GM19455 (cell line): ENCODE measurements around the gene ZNF652.
"Not testable (repeated sequence)": the region's sequence is repeated elsewhere in the genome, so short reads cannot be mapped to it uniquely, and the experiment has no call there.

Experiments
- ATAC-seq: cut with Tn5 transposase; IDR thresholded peaks from one replicate; pipeline ENCODE4 v1.9.1; 2021; ENCODE audit not compliant: unreplicated experiment

Gene ZNF652

DNA sequence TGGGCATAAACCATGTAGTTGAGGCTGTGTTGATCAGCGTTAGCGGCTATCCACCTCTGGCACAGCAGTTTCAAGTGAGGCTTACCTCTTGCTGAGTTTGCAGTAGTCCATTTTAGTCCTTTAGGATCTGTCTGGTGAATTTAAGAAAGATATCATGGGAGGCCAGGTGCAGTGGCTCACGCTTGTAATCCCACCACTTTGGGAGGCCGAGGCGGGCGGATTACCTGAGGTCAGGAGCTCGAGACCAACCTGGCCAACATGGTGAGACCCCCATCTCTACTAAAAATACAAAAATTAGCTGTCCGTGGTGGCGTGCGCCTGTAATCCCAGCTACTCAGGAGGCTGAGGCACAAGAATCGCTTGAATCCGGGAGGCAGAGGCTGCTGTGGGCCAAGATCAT lies 86.1 kb downstream of the ZNF652 start:
- ATAC-seq = not testable (repeated sequence)

DNA sequence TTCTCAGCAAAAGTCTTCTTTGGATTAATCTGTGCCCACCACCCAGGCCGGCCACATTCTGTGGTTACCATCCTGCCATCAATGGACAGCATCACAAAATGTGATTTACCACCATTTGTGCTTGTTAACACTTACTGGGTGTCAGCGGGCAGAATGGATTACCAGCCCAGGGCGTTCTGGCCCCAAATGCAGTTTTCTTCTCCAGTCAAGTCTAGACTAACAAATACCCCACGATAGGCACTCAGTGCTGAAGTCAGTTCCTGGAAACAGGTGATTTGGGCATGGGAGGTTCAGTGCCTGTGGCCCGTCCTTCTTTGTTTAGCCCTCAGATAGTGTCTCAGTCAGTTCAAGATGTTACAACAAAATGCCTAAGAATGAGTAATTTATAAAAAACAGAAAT lies 92.7 kb downstream of the ZNF652 start:
- no peak for ATAC-seq

DNA sequence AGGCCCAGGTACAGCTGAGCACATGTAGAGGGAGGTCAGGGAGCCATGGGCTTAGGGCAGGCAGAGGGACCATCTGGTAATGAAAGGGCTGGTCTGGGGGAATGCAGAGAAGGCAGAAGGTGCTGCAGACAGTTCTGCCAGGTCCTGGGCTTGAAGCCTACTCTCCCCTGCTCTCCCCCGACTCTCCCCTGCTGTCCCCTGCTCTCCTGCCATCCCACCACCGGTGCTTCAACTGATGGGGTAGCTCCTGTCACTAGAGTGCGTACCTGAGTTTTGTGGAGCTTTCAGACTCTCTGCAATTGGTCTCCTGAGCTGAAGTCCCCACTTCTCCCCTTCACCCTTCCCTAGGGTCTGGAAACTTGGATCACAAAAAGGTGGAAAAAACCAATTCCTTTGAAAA lies 94.1 kb downstream of the ZNF652 start:
- ATAC-seq = no peak

DNA sequence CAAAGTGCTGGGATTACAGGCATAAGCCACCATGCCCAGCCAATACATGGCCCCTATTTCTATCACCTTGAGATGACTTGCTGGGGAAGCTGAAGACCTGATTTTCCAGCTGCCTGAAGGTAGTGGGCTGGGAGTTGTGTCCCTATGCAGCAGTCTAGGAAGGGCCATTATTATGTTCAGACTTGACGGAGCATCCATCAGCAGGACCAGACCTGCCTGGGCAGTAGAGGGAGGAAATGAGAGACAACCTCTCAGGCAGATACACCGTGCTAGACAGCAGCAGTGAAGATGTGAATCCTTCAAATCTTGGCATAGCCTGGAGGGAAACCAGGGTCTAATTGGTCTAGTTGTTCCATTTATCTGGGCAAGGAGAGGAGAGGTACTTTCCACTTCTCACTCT lies 95.8 kb downstream of the ZNF652 start:
- ATAC-seq = no peak

DNA sequence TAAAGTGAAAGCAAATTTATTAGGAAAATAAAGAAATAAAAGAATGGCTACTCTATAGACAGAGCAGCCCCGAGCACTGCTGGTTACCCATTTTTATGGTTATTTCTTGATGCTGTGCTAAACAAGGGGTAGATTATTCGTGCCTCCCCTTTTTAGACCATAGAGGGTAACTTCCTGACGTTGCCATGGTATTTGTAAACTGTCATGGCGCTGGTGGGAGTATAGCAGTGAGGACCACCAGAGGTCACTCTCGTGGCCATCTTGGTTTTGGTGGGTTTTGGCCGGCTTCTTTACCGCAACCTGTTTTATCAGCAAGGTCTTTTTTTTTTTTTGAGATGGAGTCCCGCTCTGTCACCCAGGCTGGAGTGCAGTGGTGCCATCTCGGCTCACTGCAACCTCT lies 100.5 kb downstream of the ZNF652 start:
- not testable (repeated sequence) for ATAC-seq

DNA sequence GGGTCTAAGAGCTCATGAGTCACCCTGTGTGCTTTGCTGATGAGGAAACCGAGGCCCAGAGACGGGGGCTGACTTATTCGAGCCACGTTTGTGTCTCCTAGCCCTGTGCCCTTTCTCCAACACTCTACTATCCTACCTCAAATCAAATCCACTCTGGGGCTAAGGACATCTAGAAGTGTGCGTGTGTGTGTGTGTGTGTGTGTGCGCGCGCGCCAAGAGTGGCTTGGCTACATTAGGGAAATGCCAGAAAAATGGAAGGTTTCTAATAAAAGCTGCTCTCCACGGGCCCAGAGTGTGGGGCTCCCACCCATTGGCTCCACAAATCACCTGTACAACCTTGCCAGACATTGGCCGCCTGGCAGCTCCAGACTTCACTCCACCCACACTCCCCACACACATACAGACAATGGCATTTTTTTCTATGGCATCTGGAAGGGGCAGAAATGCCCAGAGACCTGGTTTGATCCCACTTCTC lies 101.2 kb downstream of the ZNF652 start:
- ATAC-seq = no peak

DNA sequence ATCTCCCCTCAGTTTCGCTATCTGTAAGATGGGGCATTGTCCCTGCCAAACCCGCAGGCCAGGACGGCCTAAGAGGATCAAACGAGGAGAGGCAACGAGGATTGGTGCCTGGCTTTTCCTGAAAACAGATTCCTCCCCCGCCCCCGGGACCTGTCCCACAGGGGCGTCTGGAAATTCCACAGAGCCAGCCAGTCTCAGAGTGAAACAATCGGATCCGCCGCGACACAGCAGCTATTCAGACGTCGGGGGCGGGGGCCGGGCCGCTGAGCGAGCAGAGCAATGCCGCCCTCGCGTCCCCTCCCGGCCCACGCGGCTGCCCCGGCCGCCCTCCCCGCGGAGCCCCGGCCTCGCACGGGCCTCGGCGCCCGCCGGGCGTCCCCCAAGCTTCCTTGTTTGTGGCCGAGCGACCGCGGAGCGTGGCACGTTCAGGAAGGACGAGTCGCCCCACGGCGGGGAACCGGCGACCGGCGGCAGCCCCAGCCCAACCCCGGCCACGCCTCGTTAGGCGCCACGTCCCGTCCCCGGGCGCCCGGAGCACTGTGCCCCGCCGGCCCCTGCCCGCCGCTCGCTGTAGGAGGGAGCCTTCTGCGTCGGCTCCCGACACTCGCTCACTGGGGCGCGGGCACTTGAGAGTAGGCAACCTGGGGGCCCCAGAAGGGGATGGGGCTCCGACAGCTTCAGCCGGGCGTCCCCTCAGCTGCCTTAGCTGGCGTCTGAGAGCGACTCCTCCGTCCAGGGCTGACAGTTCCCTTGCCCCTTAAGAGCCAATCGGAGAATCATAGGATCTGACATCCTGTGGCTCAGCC lies 101.8 kb downstream of the ZNF652 start:
- ATAC-seq = no peak

DNA sequence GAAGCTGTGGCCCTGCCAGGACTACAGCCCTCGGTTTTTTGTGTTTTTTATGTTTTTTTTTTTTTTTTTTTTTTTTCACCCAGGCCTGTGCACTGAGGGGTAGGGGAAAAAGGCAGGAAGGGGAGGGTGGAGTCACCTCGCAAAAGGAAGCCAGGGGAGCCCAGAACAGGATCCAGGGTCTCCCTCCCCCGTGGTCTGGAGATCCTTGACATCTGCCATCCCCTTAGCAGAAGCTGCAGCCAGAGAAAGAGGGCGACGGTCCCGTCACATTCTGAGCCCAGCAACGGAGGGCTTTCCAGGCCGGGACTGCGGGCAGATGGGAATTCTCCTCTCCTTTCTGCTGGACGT lies 102.4 kb downstream of the ZNF652 start:
- ATAC-seq = no peak

DNA sequence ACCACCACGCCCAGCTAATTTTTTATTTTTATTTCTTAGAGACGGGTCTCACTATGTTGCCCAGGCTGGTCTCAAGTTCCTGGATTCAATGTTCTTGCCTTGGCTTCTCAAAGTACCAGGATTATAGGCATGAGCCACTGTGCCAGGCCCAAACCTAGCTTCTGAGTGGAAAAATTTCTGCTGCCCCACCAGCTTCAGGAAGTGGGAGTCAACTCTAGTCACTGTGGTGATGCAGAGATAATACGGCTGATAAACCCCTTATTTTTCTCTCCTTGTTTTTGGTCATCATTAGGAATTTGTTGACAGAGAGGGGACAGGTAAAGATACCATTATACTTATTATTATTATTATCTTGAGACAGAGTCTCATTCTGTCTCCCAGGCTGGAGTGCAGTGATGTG lies 103.7 kb downstream of the ZNF652 start:
- ATAC-seq = no peak

DNA sequence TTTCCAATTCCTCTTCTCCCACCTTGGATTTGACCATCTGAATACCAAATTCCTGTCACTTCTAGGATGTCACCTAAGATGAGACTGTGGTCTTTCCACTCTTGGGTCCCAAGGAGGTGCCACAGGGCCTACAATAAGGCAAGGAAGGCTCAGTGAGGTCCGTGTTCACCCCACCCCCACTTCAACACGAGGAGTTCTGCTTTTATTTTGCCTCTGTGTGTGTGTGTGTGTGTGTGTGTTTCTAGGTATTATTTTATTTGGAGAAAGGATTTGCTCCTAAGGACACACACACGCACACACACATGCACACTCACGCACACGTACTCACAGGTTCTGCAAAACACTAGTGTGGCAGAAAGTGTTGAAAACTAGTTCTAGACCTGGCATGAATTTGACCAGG lies 106.9 kb downstream of the ZNF652 start:
- no peak for ATAC-seq

DNA sequence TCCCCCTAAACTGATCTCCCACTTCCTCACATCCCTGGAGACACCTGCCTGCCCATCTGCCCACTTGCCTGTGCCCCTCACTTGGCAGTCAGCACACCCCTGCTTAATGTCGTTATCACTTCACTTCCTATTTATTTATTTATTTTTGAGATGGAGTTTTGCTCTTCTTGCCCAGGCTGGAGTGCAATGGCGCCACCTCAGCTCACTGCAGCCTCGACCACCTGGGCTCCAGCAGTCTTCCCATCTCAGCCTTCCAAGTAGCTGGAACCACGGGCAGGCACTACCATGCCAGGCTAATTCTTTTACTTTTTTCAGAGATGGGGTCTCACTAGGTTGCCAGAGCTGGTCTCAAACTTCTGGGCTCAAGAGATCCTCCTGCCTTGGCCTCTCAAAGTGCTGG lies 108.0 kb downstream of the ZNF652 start:
- ATAC-seq = no peak

DNA sequence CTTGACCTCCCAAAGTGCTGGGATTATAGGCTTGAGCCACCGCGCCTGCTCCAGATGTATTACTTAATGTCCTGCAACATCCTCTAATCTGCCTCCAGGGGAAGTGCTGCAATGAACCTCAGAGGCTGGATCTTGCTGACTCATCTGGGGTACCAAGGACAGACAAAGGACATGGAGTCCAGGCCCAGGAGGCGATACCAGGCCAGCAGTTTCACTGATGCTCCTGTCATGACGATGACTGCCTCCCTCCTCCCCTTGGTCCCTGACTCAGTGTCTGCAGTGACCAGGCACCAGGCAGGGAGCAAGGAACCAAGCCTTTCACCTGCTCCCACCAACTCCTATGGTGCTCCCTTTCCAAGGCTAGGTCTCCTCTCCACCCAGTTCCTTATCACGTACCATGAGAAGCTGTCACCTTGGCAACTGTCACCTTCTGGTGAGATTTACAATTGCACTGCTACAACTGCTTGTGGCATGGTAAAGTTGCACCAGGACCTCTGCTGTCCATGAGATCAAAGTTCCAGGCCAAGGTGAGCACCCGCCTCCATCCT lies 109.8 kb downstream of the ZNF652 start:
- ATAC-seq = no peak

DNA sequence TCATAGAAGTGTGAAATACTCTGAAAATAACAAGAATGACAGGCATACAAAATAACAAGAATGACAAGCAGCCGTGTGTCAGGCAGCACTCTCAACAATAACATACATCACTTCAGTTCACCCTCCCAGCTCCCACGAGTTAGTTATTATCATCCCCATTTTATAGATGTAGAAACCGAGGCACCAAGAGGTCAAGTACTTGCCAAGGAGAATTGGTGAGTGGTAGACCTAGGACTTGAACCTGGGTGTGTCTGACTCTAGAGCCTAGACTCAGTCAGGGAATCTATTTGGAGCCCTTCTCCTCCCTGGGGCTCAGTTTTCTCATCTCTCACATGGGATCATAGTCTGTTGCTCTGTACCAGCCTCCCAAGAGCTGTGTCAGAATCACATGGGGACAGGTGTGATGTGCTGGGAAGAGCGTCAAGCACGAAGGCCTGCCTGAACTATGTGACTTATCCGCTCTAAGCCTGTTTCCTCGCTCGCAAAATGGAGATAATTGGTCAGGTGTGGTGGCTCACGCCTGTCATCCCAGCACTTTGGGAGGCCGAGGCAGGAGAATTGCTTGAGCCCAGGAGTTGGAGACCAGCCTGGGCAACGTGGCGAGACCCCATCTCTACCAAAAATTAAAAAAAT lies 112.0 kb downstream of the ZNF652 start:
- ATAC-seq = no peak

DNA sequence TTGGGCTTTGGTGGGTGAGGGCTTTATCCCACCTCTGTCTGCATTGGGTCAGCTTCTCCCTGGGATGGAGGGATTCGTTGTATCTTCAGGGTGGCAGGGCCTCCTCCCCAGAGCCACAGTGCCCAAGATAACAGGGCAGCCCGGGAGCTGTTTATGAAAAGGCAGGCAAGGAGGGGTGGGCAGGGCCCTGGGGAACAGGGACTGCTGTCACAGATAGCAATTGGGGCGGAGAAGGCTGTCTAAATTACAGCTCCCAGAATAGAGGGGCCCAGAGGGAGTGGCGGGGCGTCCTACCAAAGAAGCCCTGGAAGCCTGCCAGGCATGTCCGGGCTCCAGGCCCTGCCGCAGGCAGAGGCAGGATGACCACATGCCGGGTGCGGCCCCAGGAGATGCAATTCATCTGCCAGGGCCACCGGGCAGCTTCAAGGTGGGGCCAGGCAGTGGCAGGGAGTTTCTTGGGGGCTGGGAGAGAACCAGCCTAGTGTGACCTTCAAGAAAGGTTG lies 112.7 kb downstream of the ZNF652 start:
- ATAC-seq = no peak

DNA sequence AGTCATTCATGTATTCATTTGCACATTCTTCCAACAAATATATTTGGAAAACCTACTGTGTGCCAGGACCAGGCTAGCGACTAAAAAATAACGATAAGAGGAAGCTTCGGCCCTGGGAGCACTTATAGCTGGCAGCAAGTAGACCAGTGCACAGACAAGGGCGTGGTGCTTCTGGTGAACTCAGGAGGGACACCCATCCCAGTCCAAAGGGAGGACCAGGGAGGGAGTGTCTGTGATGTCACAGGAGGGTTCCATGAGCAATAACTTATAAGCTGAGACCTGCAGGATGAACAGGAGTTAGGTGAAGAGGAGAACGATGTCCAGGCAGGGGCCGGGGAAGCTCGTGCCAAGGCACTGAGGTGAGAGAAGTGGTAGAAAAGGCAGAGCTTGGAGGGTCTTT lies 114.1 kb downstream of the ZNF652 start:
- no peak for ATAC-seq

DNA sequence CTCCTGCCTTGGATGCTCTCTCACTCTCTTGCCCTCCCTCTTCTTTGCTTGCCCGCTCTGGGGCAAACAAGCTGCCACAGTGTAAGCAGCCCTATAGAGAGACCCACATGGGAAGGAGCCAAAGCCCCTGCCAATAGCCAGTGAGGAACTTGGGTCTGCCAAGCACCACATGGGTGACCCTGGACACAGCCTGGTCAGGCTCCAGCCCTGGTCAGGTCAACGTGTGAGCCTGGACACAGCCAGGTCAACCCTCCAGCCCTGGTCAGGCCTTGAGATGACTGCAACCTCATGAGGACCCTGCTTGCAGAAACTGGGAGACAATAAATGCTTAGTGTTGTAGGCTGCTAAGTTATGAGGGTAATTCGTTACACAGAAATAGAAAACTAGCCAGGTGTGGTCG lies 117.2 kb downstream of the ZNF652 start:
- no peak for ATAC-seq
